Measurements from ENCODE around the gene DLK1.

DLK1 gene

GRCh38 chr14:100714258-100714892 lies 12.3 kb upstream of the DLK1 start:
- DNase-seq = no peak

- DNase-seq = no peak
These were observed 11.4 kb upstream of the DLK1 start for GRCh38 chr14:100715332-100715731.

GRCh38 chr14:100715803-100716202 lies 10.9 kb upstream of the DLK1 start:
- DNase-seq = no peak

GRCh38 chr14:100717386-100717785 lies 9.3 kb upstream of the DLK1 start:
- no peak for DNase-seq

- DNase-seq = no peak
These were observed 6.6 kb upstream of the DLK1 start for GRCh38 chr14:100719976-100720520.

- DNase-seq = no peak
These were observed 5.1 kb upstream of the DLK1 start for GRCh38 chr14:100721568-100721967.

- DNase-seq = no peak
These were observed 4.3 kb upstream of the DLK1 start for GRCh38 chr14:100722367-100722766.

- no peak for DNase-seq
These were observed 3.4 kb upstream of the DLK1 start for GRCh38 chr14:100723135-100723829.

GRCh38 chr14:100723830-100724437 lies 2.8 kb upstream of the DLK1 start:
- DNase-seq = no peak

- DNase-seq = no peak
These were observed 2.2 kb upstream of the DLK1 start for GRCh38 chr14:100724536-100724935.

GRCh38 chr14:100725587-100726387 lies 905 bp upstream of the DLK1 start:
- DNase-seq = no peak

GRCh38 chr14:100727086-100727872 lies 587 bp downstream of the DLK1 start:
- no peak for DNase-seq

GRCh38 chr14:100727873-100728240 lies 1.2 kb downstream of the DLK1 start:
- no peak for DNase-seq

- DNase-seq = no peak
These were observed 2.3 kb downstream of the DLK1 start for GRCh38 chr14:100728962-100729361.

GRCh38 chr14:100729982-100730381 lies 3.3 kb downstream of the DLK1 start:
- no peak for DNase-seq

- no peak for DNase-seq
These were observed 3.9 kb downstream of the DLK1 start for GRCh38 chr14:100730581-100730980.

GRCh38 chr14:100731011-100731670 lies 4.4 kb downstream of the DLK1 start:
- DNase-seq = no peak

- no peak for DNase-seq
These were observed 5.4 kb downstream of the DLK1 start for GRCh38 chr14:100731846-100732765.

- no peak for DNase-seq
These were observed 6.0 kb downstream of the DLK1 start for GRCh38 chr14:100732766-100733100.

GRCh38 chr14:100733152-100733850 lies 6.6 kb downstream of the DLK1 start:
- DNase-seq = no peak
